ENCODE data around the gene NTN1.

GRCh38 chr17:9229160-9229825 lies 208.0 kb downstream of the NTN1 start:
- TF ChIP-seq ZNF614 (CRISPR knock-in tag; IDR thresholded peaks at IDR 0.05; ENCODE audit: borderline replicate concordance) (no peak), HIVEP1 (CRISPR knock-in tag; IDR thresholded peaks at IDR 0.05) (no peak), BHLHE40 (IDR thresholded peaks at IDR 0.05; ENCODE audit: low read length) (no peak), MYC (CRISPR knock-in tag; IDR thresholded peaks at IDR 0.05; ENCODE audit: borderline replicate concordance) (no peak), ZFP36L1 (CRISPR knock-in tag; IDR thresholded peaks at IDR 0.05) (no peak), SAFB2 (CRISPR knock-in tag; IDR thresholded peaks at IDR 0.05; ENCODE audit: borderline replicate concordance, low read depth) (no peak), NBN (conservative IDR thresholded peaks at IDR 0.05) (no peak), NR2F2 (IDR thresholded peaks at IDR 0.05; ENCODE audit: borderline replicate concordance, low read depth) (no peak), SRF (IDR thresholded peaks at IDR 0.05; ENCODE audit: low read depth, low read length) (no peak), SOX6 (IDR thresholded peaks at IDR 0.05) (no peak), SOX6 (CRISPR knock-in tag; IDR thresholded peaks at IDR 0.05) (no peak)
- TF ChIP-seq, protein P1, sequence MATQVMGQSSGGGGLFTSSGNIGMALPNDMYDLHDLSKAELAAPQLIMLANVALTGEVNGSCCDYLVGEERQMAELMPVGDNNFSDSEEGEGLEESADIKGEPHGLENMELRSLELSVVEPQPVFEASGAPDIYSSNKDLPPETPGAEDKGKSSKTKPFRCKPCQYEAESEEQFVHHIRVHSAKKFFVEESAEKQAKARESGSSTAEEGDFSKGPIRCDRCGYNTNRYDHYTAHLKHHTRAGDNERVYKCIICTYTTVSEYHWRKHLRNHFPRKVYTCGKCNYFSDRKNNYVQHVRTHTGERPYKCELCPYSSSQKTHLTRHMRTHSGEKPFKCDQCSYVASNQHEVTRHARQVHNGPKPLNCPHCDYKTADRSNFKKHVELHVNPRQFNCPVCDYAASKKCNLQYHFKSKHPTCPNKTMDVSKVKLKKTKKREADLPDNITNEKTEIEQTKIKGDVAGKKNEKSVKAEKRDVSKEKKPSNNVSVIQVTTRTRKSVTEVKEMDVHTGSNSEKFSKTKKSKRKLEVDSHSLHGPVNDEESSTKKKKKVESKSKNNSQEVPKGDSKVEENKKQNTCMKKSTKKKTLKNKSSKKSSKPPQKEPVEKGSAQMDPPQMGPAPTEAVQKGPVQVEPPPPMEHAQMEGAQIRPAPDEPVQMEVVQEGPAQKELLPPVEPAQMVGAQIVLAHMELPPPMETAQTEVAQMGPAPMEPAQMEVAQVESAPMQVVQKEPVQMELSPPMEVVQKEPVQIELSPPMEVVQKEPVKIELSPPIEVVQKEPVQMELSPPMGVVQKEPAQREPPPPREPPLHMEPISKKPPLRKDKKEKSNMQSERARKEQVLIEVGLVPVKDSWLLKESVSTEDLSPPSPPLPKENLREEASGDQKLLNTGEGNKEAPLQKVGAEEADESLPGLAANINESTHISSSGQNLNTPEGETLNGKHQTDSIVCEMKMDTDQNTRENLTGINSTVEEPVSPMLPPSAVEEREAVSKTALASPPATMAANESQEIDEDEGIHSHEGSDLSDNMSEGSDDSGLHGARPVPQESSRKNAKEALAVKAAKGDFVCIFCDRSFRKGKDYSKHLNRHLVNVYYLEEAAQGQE (IDR thresholded peaks at IDR 0.05; ENCODE audit: borderline replicate concordance in 1 of 2, low read depth in 1 of 2, low read length in 2 of 2) = no peak

Data from HepG2 (cell line).